ENCODE data around the gene FCRLB.
A peak's percentile ranks its signal among the peaks of the same experiment; 100 is the strongest.

Gene FCRLB

DNA sequence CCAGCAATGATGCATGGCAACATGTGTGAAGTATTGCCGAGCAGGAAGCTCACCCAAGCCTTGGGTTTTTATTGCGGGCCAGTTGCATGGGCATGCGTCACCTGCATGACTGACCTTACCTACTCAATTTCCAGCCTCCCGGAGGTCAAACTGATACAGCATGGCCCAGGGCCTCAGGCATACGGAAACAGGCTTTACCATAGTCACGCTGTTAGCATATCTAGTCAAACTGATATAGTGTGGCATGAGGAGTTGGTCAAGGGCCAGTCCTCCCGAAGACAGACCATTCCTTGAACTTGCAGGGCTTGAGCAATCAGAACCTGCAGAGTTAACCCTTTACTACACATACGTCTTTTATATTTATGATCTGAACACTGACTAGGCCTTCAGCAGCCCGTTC lies 21.9 kb downstream of the FCRLB start:
- Histone ChIP-seq H3K9me3 (ENCODE audit: insufficient read depth, low read length) (no peaks in the 10 kb centered on the region), H4K20me1 (ENCODE audit: low read depth, low read length) (no peaks in the 10 kb centered on the region), H3K27me3 (ENCODE audit: low read length) (no peaks in the 10 kb centered on the region), H2AFZ (ENCODE audit: low read depth, low read length, severe bottlenecking) (no peak overlapping the region), H3K4me2 (ENCODE audit: low read depth, low read length, poor library complexity, severe bottlenecking) (no peak overlapping the region), H3K9ac (ENCODE audit: low read length) (no peak overlapping the region), H3K4me3 (ENCODE audit: insufficient read depth, low read length, poor library complexity, severe bottlenecking) (no peak overlapping the region), H3F3A (ENCODE audit: insufficient read depth) (peaks cover 6% of the 10 kb centered on the region; the same call in 1 of the 2 replicates), H3K36me3 (ENCODE audit: low read length) (no peaks in the 10 kb centered on the region), H3K27ac (ENCODE audit: low read depth, low read length) (no peak overlapping the region), H3K9me2 (replicated peaks; ENCODE audit: insufficient read depth, low read length) (no peaks in the 10 kb centered on the region), H3K79me2 (ENCODE audit: insufficient read depth, low read length) (no peaks in the 10 kb centered on the region)
- TF ChIP-seq EZH2phosphoT487 (conservative IDR thresholded peaks at IDR 0.05; ENCODE audit: low read length) (no peak), CTCF (IDR thresholded peaks at IDR 0.05; ENCODE audit: insufficient read depth, low read length, poor library complexity, severe bottlenecking) (no peak)

- Histone ChIP-seq H3K27ac (ENCODE audit: low read depth, low read length) (no peak overlapping the region), H3F3A (ENCODE audit: insufficient read depth) (peaks cover 9% of the 10 kb centered on the region; the same call in 1 of the 2 replicates), H2AFZ (ENCODE audit: low read depth, low read length, severe bottlenecking) (no peak overlapping the region), H3K36me3 (ENCODE audit: low read length) (peaks cover 7% of the 10 kb centered on the region; the same call in 1 of the 2 replicates), H3K79me2 (ENCODE audit: insufficient read depth, low read length) (peaks cover 27% of the 10 kb centered on the region), H4K20me1 (ENCODE audit: low read depth, low read length) (no peaks in the 10 kb centered on the region), H3K4me2 (ENCODE audit: low read depth, low read length, poor library complexity, severe bottlenecking) (no peak overlapping the region), H3K27me3 (ENCODE audit: low read length) (no peaks in the 10 kb centered on the region), H3K4me3 (ENCODE audit: insufficient read depth, low read length, poor library complexity, severe bottlenecking) (no peak overlapping the region), H3K9ac (ENCODE audit: low read length) (no peak overlapping the region), H3K9me3 (ENCODE audit: insufficient read depth, low read length) (no peaks in the 10 kb centered on the region), H3K9me2 (replicated peaks; ENCODE audit: insufficient read depth, low read length) (no peaks in the 10 kb centered on the region)
- TF ChIP-seq EZH2phosphoT487 (conservative IDR thresholded peaks at IDR 0.05; ENCODE audit: low read length) (no peak), CTCF (IDR thresholded peaks at IDR 0.05; ENCODE audit: insufficient read depth, low read length, poor library complexity, severe bottlenecking) (no peak)
These were observed 26.5 kb downstream of the FCRLB start for GRCh38 chr1:161747801-161748200.

- H3F3A ChIP-seq (ENCODE audit: insufficient read depth) = peaks cover 13% of the 10 kb centered on the region; the same call in 1 of the 2 replicates
- H3K27me3 ChIP-seq (ENCODE audit: low read length) = no peaks in the 10 kb centered on the region
- H3K9me3 ChIP-seq (ENCODE audit: insufficient read depth, low read length) = no peaks in the 10 kb centered on the region
- H3K36me3 ChIP-seq (ENCODE audit: low read length) = peaks cover 18% of the 10 kb centered on the region
- H4K20me1 ChIP-seq (ENCODE audit: low read depth, low read length) = no peaks in the 10 kb centered on the region
- peak within 1 kb of the TSS; percentile 93 for H3K4me2 ChIP-seq (ENCODE audit: low read depth, low read length, poor library complexity, severe bottlenecking)
- H3K4me3 ChIP-seq (ENCODE audit: insufficient read depth, low read length, poor library complexity, severe bottlenecking) = peak within 1 kb of the TSS; percentile 82
- H3K9ac ChIP-seq (ENCODE audit: low read length) = peak within 1 kb of the TSS; percentile 84
- H2AFZ ChIP-seq (ENCODE audit: low read depth, low read length, severe bottlenecking) = peak within 1 kb of the TSS; percentile 95
- peak; percentile 30 for TF ChIP-seq CTCF (IDR thresholded peaks at IDR 0.05; ENCODE audit: insufficient read depth, low read length, poor library complexity, severe bottlenecking)
- TF ChIP-seq EZH2phosphoT487 (conservative IDR thresholded peaks at IDR 0.05; ENCODE audit: low read length) = no peak
- peak within 1 kb of the TSS; percentile 58 for H3K27ac ChIP-seq (ENCODE audit: low read depth, low read length)
- H3K9me2 ChIP-seq (replicated peaks; ENCODE audit: insufficient read depth, low read length) = no peaks in the 10 kb centered on the region
- peaks cover 27% of the 10 kb centered on the region for H3K79me2 ChIP-seq (ENCODE audit: insufficient read depth, low read length)
These were observed 28.4 kb downstream of the FCRLB start, which contains the start of gene DUSP12 for GRCh38 chr1:161749509-161750407. Gene DUSP12, plus strand, starts transcription at chr1:161749786. Its CDS starts 16 bp downstream, at chr1:161749802.
